VCaP (cell line): Measurements from ENCODE around the gene UMOD.
"Not testable (repeated sequence)": the region's sequence is repeated elsewhere in the genome, so short reads cannot be mapped to it uniquely, and the experiment has no call there.

Experiments used
- H3K27ac ChIP-seq: fragments of 450-650 bp; 2 replicates; pipeline ENCODE4 v1.5.1; 2017
- TF ChIP-seq, protein P1 (sequence below): fragments of 450-650 bp; conservative IDR thresholded peaks from 2 replicates; pipeline ENCODE4 v1.5.1; 2017; ENCODE audit warnings: mild to moderate bottlenecking, moderate library complexity

The UMOD gene

DNA sequence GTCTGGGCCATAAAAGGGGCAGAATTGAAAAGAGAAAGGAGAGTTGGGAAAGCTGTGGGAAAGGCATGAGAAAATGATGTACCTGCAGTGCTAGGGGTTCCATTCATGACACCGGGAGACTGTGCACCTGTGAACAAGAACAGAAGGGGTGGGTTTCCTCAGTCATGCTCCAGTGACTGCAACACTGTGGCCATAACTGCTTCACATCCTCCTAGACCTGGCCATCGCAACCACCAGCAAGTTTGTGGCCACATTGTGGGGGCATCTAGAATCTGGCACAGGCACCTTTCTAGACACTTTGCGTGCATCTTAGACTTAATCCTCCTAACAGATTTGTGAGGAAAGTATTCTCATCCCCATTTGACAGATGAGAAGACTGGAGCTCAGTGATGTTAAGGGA is 37.9 kb downstream of the UMOD start:
- H3K27ac ChIP-seq, result no peak overlapping the region
- TF ChIP-seq, protein P1, sequence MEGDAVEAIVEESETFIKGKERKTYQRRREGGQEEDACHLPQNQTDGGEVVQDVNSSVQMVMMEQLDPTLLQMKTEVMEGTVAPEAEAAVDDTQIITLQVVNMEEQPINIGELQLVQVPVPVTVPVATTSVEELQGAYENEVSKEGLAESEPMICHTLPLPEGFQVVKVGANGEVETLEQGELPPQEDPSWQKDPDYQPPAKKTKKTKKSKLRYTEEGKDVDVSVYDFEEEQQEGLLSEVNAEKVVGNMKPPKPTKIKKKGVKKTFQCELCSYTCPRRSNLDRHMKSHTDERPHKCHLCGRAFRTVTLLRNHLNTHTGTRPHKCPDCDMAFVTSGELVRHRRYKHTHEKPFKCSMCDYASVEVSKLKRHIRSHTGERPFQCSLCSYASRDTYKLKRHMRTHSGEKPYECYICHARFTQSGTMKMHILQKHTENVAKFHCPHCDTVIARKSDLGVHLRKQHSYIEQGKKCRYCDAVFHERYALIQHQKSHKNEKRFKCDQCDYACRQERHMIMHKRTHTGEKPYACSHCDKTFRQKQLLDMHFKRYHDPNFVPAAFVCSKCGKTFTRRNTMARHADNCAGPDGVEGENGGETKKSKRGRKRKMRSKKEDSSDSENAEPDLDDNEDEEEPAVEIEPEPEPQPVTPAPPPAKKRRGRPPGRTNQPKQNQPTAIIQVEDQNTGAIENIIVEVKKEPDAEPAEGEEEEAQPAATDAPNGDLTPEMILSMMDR, result no peak

DNA sequence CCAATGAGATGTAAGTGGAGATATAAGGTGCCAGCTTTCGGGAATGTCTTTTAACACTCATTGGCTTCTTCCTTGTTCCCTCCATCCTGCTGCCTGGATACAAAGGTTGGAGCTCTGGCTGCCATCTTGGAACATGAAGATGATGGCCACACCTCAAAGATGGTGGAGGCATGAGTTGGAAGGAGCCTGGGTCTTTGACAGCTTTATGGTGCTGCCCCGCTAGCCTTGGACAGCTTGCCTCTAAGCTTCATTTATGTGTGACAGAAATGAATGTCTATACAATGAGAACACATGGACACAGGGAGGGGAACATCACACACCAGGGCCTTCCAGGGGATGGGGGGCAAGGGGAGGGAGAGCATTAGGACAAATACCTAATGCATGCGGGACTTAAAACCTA is 38.8 kb downstream of the UMOD start:
- TF ChIP-seq, protein P1, result no peak
- no peak overlapping the region for H3K27ac ChIP-seq

DNA sequence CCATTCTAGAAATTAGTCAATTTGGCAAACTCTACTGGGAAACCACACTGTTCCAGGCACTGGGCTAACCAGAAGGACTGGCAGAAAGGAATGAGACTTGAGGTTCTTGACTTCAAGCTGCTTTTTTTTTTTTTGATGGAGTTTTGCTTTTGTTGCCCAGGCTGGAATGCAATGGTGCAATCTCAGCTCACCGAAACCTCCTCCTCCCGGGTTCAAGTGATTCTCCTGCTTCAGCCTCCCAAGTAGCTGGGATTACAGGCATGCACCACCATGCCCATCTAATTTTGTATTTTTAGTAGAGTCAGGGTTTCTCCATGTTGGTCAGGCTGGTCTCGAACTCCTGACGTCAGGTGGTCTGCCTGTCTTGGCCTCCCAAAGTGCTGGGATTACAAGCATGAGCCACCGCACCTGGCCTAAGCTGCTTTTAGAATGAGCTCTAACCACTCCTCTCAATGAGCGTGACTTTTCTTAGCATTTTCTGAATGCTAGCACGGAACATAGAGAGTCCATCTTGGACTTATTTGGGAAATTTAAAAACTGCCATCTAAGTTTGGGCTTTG is 39.9 kb downstream of the UMOD start:
- not testable (repeated sequence) for H3K27ac ChIP-seq

DNA sequence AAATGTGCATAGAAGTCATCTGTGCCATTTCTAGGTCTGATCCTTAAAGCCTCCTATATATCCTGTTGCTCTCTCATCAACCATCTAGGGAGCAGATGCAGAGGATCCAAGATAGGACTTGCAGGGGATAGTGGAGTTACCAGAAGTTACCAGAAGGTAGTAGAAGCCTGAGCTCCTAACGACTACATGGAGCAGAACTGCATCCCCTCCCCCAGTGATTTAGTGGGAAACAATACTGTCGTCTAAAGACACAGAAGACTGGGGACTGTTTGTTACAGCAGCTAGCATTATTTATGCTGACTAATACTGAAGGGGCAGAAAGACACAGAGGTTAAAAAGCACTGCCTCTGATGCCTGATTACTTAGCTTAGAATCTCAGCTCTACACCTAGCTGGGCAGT is 41.0 kb downstream of the UMOD start:
- TF ChIP-seq, protein P1, result no peak

DNA sequence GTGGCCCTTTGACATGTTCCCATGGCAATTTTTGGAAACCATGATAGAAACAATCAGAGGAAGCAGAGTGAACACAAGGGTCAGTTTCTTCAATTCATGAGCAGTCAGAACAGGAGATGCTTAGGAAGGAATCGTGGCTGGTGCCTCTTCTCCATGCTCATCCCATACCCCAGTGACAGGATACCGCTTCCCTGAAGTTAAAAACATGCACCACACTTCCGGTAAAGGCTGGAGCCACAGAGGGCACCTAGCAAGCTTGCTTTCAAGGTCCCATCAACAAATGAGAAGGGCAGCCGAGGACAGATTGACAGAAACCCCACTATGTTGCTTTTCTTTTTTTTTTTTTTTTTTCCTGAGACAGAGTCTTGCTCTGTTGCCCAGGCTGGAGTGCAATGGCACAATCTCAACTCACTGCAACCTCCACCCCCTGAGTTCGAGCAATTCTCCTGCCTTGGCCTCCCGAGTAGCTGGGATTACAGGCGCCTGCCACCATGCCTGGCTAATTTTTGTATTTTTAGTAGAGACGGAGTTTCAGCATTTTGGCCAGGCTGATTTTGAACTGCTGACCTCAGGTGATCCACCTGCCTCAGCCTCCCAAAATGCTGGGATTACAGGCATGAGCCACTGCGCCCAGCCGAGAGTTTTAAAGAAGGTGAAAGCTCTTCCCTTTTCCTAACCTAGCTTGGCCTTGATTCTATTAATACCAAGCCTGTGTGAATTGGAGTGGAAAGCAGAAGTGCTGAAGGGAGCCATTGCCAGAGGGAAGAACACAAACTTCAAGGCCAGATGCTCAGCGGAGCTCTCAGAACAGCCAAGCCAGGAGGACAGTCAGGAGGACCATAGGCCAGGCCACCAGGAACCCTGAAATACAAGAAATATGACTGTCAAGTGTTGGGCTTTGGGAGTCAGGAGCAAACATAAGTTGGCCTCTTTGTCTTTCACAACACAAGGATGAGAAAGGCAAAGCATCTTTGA is 41.8 kb downstream of the UMOD start:
- peak overlapping the region; percentile 55 for H3K27ac ChIP-seq
- TF ChIP-seq, protein P1, result no peak

More for the DNA sequence above, 41.0 kb downstream of the UMOD start:
- no peak overlapping the region for H3K27ac ChIP-seq

DNA sequence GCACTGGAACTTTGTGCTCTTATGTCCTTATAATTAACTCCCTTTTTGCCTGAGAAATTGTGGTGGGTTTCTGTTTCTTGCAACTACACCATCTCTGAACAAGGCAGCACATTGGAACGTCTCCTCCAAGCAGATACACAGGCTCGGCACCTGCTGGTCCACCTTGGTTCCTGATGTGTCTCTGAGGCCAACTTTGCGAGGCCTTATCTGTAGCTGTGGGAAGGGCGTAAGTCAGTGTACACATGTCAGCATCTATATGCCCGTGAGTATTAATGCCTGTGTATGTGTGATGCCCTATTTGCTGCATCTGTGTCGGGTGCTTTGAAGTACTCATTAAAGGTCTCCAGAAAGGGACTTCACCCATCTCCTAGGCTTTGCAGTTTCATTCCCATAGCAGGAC is 42.7 kb downstream of the UMOD start:
- peak overlapping the region; percentile 55 for H3K27ac ChIP-seq
- TF ChIP-seq, protein P1, result no peak

DNA sequence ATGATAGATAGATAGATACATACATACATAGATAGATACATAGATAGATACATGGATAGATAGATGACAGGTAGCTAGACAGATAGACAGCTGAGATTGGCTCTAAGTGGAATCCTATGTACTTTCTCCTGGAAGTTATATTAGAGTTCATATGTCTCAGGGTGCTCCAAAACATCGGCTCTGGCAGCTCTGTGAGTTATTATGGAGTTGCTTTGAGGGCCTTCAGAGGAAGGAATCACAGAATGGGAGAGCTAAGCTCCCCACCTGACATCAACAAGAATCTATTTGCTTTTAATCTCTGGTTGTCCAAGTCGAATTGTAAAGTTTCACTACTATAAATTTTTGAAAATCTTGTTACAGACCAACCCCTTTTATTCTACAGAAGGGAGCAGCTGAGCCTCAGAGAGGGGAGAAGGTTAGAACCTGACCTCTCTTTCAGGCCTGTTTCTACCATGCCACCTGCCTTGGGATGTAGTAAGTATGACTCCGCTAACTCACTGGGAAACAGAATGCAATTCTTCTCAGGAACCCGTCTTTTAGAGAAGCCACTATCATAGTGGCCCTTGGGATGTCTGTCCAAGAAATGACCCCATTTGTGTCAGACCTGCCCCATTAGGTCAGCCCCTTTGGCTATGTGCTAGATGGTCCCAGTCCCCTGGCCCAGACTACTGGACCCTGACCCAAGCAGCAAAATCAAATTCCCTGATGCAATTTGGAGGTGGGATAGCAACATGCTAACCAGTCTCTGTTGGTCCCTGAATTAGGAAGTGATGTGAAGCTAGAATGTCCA is 43.5 kb downstream of the UMOD start:
- H3K27ac ChIP-seq, result peak overlapping the region; percentile 55

More for the DNA sequence above, 43.5 kb downstream of the UMOD start:
- TF ChIP-seq, protein P1, result no peak
